ENCODE measurements around the gene CNN3.
A peak's percentile ranks its signal among the peaks of the same experiment; 100 is the strongest.

CNN3 gene

DNA sequence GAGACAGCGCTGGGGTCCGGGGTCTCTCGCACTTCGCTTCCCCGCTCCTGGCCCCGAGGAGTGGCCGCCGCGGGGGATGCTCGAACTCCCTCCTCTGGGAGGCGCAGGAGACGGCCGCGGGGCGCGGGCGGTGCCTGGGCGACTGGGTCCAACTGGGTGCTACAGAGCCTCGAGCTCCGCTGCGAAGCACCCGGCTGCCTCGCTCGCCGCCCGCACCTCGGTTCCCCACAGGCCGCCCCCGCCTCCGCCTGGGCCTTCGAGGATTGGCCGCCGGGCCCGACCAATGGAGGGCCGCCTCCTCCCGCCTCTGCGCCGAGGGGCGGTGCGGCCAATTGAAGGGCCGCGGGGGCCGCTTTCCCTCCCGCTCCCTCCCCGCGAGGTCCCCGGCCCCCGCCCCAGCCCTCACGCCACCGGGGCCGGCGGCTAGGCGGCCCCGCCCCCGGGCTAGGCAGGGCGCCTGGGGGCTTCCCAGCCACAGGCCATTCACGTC is at the start of gene CNN3:
Gene CNN3 (minus strand): TSS at position 196 of the 490 bp plus-strand sequence. CDS start 216 bp downstream, outside the sequence.
- DNase-seq (ENCODE audit: low read depth in 3 of 3, low spot score in 1 of 3): peak; percentile 22 to 56 (median 41)

DNA sequence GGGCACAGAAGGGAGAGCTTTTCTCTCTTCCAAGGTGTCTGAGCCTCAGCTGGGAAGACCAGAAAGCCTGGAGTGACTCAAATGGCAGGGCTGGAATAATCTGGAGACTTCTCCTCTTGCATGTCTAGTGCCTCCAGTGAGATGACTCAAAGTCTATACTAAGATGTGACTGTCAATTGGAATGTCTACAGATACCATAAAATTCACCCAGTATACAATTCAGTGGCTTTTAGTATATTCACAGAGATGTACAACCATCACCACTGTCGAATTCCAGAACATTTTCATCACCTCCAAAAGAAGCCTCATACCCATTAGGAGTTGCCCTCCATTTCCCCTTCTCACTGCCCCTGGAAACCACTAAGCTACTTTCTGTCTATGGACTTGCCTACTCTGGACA is 47.9 kb upstream of the CNN3 start:
- no peak for DNase-seq (ENCODE audit: low read depth in 3 of 3, low spot score in 1 of 3)

DNA sequence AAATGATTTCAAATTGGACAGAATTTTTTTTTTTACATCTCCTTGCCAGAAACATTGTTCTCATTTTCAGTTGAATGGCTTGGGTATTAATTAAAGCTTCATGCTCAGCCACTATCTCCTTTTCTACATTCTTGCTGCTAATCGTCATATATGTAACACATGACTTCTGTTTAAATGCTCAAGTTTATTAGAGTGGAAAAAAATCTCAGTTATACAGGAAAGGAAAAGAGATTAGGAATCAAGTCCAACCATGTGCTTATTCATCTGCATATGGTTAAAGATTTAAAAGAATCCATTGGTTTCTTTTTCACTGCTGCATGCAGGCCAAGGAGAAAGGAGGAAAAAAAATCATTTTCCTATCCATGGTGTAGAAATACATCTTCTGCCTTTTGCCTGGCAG is 47.3 kb upstream of the CNN3 start:
- no peak for DNase-seq (ENCODE audit: low read depth in 3 of 3, low spot score in 1 of 3)

DNA sequence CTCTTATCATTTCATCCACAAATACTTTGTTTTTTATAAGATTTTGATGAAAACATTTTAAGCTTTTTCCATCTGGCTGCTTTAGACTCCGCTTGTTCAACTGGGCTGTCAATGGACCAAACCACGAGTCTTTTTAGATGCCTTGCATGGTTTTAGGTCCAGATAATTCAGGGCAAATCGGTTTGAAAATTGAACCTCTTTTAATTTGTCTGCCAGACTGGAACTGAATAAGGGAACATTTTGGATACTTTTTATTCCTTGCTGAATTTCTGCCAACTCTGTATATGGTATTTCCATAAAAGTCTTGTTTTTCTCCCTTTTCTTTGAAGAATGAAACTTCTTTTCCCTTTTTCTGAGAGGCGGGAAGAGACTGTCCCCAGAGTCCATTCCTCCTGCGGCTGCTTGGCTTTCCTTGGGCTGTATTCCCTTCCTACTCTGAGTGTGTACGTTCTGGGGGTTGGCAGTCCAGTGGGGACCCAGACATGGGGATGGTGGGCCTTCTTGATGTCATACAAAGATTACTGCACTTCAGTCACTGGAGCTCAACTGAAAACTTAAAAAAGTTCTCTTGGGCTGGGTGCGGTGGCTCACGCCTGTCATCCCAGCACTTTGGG is 46.5 kb upstream of the CNN3 start:
- no peak for DNase-seq (ENCODE audit: low read depth in 3 of 3, low spot score in 1 of 3)

DNA sequence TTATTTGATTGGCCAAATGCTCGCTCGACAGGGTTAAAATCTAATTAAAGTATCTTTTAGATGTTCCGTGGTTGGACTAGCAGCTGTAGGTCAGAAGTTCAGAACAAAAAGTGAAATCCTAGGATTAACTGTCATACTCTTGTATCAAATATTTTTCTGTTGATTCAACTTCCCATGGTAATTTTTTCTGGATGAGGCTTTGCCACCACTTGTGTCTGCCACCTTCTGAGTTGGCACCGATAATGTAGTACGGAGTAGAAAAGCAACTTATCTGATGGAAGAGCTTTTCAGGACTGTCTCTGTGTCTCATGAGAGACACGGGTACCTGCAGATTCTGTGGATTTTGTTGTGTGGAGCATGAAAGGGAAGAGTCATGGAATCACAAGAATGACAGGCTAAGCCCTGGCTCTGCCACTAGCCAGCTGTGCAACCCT is 44.6 kb upstream of the CNN3 start:
- DNase-seq (ENCODE audit: low read depth in 3 of 3, low spot score in 1 of 3): no peak

DNA sequence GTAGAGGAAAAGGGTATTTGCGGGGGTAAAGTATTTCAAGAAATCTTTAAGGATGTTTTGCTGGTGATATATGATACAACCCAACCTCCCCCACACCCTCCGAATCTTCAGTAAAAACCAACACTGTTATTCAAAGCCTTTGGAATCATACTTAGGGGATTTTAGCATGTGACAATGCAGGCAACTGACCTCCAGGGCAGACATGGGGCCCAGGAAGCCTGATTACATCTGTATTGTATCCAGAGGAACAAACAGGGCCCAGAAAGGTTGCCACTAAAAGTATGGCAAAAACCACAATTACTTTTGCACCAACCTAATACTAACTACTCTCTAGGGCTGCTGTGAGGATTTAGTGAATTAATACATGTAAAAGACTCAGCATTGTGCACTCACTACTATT is 43.9 kb upstream of the CNN3 start:
- no peak for DNase-seq (ENCODE audit: low read depth in 3 of 3, low spot score in 1 of 3)

DNA sequence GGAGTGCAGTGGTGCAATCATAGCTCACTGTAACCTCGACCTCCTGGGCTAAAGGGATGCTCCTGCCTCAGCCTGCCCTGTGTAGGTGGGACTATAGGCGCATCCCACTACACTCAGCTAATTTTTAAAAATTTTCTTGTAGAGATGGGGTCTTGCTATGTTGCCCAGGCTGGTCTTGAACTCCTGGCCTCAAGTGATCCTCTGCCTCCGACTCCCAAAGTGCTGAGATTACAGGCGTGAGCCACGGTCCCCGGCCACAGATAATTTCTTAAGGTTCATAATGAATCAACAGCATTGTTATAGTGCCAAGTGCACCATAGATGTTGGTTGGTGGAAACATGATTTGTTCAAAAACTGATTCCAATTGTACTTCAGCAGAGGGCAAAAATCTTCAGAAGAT is 42.2 kb upstream of the CNN3 start:
- DNase-seq (ENCODE audit: low read depth in 3 of 3, low spot score in 1 of 3): no peak

DNA sequence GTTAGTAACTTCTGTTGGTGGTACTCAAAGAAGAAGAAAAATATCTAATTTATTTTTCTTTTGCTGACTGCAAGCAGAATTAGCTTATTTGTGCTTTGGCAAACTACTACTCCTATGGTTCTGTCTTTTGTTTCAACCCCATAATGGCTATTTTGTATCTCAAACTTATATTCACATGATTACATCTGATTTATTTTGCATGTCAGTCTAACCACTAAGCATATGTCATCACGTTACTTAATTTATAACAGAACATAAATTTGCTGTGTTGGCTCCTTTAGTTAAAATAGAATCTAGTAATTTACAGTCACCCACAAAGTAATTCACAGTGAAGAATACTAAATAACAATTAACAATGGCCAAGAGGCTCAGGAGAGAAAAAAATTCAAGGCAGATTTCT is 39.1 kb upstream of the CNN3 start:
- no peak for DNase-seq (ENCODE audit: low read depth in 3 of 3, low spot score in 1 of 3)

DNA sequence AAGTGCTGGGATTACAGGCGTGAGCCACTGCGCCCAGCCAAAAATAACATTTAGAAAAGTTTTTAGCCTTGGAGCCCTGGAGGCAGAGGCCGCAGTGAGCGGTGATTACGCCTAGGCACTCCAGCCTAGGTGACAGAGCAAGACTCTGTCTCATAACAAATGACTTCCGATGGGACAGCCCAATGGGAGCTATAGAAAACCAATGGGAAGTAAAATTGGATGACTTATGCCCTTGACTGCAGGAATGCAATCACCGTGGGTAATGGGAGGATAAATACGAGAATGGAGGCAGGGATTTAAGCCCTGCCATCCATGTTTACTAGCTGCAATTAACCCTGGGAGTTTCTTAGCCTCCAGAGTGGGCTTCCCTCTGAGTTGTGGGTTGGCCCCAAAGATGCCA is 37.0 kb upstream of the CNN3 start:
- DNase-seq (ENCODE audit: low read depth in 3 of 3, low spot score in 1 of 3): no peak

DNA sequence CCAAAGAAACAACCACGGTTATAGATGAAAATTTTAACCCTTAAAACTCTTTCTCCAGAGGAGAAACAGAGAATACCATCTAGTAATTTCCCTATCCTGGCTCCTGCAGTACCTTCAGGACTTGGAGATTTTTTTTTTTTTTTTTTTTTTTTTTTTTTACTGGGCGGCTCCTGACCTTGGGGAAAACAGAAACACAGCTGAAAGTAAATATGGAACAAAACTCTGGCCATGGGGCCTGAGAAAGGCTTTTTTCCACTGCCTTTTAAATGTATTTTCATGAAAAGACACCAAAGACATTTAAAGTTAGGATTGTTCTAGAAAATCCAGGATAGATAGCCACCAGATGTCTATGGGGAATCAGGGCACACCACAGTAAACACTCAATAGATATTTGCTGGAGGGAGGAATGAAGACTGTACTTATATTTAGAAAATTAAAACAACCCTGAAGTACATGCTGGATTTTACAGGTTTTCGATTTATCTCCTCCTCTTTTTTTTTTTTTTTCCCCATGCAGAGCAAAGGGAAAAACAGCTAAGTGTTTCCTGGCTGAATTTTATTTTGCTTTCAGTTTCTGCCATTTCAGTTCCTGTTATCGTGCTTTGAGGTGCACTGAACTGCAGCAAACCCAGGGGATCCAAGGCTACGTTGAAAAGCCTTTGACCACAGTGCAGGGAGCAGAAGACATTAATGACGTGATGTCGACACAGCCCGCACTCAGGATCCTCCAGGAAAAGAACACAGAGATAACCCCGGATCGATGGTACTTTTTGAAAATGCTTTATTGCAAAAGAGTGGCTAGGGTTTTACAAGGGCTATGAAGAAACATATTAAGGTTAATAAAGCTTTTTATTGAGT is 35.7 kb upstream of the CNN3 start:
- peak in 1 of 3 donors; percentile 0 for DNase-seq (ENCODE audit: low read depth in 3 of 3, low spot score in 1 of 3)

DNA sequence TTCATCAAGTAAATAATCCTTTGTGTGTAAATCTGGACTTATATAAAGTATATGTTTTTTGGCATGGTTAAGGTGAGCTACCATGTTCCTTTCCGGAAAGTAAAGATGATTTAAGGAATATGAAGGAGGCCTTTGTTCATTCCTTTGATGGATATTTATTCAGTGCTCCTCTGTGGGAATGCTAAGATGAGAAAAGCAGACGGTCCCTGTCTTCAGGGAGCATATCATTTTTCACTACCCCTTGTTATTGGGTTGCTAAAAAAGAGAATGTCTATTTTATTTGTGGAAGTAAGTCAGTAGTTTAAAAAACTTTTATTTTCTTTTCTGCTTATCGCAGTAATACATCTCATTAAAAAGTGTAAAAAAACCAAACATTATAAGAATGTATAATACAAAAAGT is 35.1 kb upstream of the CNN3 start:
- DNase-seq (ENCODE audit: low read depth in 3 of 3, low spot score in 1 of 3): no peak

DNA sequence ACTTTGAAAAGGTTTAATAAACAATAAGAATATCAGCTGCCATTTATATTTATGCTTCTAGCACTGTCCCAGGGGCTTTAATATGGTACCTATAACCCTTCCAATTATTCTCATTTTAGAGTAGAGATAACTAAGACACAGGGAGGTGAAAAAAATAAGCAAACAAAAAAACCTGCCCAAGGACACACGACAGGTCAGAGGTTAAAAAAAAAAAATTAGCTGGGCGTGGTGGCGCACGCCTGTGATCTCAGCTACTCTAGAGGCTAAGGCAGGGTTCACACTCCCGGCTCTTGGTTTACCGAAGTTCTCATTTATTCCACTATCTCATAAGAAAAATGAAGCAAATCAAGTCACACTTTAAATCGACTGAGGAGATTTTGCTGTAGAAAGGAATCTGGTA is 34.7 kb upstream of the CNN3 start:
- no peak for DNase-seq (ENCODE audit: low read depth in 3 of 3, low spot score in 1 of 3)

DNA sequence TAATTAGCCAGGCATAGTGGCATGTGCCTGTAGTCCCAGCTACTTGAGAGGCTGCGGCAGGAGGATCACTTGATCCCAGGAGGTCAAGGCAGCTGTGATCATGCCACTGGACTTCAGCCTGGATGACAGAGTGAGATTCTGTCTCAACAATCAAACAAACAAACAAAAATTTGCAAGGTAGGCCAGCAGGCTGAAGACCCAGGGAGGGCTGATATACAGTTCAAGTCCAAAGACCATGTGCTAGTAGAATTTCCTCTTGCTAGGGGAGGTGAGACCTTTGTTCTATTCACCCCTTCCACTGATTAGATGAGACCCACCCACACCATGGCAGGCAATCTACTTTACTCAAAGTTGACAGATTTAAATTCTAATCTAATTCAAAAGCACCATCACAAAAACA is 31.2 kb upstream of the CNN3 start:
- DNase-seq (ENCODE audit: low read depth in 3 of 3, low spot score in 1 of 3): no peak

DNA sequence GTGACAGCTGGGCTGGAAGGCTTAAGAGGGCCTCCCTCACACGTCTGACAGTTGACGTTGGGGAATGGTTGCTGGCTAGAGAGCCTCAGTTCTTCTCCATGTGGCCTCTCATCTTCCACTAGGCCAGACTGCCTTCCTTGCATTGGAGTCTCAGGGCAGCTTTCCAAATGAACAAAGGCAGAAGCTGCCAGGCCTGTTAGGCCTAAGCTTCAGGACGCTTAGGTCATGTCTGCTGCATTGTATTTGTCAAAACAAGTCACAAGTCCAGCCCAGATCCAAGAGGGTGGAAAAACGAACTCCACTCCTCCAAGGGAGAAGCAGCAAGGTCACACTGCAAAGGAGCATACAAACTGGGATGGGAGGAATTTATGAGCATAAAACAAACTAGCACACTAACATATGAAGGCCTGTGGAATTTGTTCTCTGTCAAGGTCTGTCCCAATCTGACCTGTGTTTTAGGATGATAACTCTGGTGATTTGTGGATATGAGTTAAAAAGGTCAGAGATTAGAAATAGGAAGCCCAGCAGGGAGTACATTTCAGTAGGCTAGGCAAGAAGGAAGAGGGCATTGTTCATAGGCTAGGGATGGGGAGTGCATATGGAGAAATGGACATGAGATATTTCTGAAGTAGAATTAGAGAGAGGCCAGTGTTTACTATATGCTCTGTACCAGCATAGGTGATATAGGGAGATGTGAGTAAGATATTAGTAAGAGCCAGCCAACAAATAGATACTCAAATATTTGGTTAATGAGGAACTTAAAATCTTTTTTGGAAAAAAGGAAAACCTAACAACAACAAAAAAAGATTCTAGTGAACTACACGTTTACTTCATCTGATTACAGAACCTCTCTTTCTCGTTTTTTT is 29.1 kb upstream of the CNN3 start:
- no peak for DNase-seq (ENCODE audit: low read depth in 3 of 3, low spot score in 1 of 3)

DNA sequence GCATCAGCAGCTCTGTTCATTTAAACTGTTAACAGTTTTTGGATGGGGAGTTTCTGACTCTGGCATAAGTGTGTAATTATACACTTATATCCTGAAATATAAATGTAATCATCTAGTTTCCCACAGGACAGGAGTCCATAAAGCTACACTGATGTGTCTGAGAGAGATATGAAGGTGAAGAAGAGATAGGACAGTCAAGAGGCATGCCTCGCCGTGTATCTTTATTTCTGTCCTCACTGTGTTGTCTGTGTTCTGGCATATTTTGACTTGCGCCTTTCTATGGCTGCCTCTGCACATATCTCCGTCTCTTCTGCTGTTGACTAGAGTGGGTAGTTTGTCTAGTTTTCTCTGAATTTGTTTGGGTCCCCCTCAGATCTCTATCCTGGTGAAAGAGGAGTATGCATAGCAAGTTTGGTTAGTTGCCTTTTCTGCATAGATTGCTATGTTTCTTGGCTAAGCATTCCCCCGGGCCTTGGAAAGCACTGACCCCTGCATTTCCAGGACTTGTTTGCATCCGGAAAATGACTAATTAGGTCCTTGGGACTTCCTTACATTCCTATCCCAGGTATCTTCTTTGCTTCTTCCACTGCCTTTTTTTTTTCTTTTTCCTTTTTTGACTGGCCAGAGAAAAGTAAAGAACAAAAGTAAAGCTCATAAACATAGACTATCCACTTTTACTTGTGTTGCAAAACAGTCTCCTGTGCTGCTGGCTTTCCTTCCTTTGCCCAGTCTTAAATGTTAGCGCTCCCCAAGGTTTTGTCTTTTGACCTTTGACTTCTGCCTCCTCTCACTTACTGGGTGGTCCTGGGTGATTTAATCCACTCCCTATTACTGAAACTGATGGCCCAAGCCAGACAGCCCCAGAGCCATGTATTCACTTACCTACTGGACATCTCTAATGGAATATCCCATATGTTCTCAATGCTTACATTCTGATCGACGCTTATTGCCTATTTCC is 27.6 kb upstream of the CNN3 start:
- DNase-seq (ENCODE audit: low read depth in 3 of 3, low spot score in 1 of 3): no peak

DNA sequence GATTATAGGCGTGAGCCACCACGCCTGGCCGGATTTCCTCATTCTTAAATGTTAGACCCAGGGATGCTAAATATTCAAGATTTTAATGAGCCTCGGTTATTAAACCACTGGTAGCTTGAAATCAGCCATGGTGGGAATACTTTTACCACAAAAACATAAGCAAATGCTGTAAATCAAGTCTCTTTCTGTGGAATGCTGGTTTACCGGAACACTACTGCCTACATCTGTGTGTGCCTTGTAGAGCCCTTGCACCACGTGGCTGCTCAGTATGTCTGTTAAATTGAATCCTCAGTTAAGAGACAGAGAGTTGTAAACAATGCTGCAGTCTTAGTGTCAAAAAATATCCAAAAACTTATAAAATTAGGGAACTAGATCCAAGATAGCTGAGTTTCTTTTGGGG is 26.8 kb upstream of the CNN3 start:
- DNase-seq (ENCODE audit: low read depth in 3 of 3, low spot score in 1 of 3): no peak

DNA sequence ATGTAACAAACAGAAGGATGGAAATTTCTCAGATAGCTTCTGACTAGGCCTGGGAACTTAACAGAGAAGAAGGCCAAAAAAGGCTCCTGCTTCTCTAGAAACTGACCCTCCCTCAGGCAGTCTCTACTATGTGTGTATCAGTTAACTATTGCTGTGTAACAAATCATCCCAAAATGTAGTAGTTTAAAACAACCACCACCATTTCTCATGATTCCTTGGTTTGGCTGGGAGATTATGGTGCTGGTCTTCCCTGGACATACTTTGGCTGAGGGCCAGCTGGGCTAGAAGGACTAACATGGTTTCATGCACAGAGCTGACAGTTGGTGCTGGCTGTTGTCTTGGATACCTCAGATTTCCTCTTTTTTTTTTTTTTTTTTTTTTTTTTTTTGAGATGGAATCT is 26.2 kb upstream of the CNN3 start:
- DNase-seq (ENCODE audit: low read depth in 3 of 3, low spot score in 1 of 3): no peak

DNA sequence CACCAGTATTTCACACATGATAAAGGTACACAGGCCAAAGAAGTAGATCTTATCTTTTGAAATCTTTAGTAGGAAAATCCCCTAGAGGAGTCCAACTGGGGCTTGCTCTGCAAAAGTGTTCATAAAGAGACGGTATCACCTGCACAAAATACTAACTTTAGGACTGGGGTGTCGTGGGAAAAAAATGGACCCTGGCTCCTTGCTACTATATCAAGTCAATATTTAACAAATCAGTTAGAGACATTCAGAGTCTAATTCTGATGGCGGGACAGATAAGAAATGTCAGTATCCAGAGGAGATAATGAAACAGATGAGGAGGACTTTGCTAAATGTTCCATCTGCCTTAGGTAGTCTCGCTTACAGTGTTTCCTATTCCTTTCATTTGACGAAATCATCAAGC is 25.6 kb upstream of the CNN3 start:
- no peak for DNase-seq (ENCODE audit: low read depth in 3 of 3, low spot score in 1 of 3)

DNA sequence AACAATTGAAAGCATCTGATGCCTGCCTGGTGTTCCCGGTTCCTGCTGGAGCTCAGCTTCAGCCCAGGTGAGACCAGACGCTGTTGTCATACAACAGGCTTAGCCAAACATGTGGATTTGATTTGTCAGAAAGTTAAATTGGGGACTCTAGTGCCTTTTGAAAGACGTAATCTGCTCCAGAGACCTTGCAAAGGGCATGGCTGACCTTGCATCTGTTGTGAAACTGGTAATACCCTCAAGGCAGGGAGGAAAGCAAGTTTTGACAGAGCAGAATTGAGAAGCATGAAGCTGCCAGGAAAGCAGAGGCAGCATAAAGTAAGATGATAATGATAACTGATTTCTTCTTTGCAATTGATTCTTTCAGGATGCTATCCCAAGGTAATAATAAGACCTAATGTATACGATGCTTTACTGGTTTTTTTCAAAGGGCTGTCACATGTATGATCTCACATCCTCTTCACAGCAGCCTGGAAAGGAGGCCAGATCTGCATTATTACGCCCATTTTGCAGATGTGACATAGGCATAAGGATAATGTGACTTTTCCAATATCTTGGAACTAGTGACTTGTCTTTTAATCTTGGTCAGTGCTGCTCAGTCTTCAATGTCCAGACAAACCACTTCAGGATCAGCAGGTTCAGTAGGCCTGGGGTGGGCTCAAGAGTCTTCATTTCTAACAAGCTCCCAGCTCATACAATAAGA is 24.7 kb upstream of the CNN3 start:
- no peak for DNase-seq (ENCODE audit: low read depth in 3 of 3, low spot score in 1 of 3)

DNA sequence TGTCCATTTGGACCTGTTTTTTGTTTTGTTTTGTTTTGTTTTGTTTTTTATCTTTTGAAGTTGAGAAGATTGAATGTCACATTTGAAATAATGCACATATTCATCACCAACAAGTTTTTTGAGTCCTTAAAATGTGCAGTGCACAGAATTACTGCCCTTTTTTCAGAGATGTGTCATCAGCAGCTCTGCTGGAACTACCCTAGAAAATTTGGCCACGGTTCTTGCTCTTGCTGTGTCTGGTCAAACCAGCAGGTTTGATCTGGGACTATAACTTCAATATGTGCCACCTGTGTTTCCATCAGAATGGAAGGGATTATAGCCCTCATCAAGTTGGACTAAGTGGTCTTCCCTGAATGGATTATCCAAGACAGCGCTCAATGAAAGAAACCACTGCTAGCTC is 24.1 kb upstream of the CNN3 start:
- no peak for DNase-seq (ENCODE audit: low read depth in 3 of 3, low spot score in 1 of 3)
